ENCODE data around the gene ZBTB33. TPM values are rescaled to one million over a fixed set of nuclear protein-coding genes. Genes with fewer than 3 reads are reported as not detected.
A peak's percentile ranks its signal among the peaks of the same experiment; 100 is the strongest.

ZBTB33 gene
- total RNA-seq, 1 experiment from 2014 or later = 6.1 TPM

- DNase-seq (ENCODE audit: low spot score) = no peak
Observed at GRCh38 chrX:120264341-120264740, 13.7 kb downstream of the ZBTB33 start.

GRCh38 chrX:120269373-120270035, 18.9 kb downstream of the ZBTB33 start:
- DNase-seq (ENCODE audit: low spot score) = no peak

- no peak for DNase-seq (ENCODE audit: low spot score)
Observed at GRCh38 chrX:120270567-120270966, 20.0 kb downstream of the ZBTB33 start.

- DNase-seq (ENCODE audit: low spot score) = no peak
Observed at GRCh38 chrX:120271218-120271617, 20.6 kb downstream of the ZBTB33 start.

GRCh38 chrX:120274145-120274544, 23.5 kb downstream of the ZBTB33 start:
- no peak for DNase-seq (ENCODE audit: low spot score)

GRCh38 chrX:120274958-120275357, 24.3 kb downstream of the ZBTB33 start:
- no peak for DNase-seq (ENCODE audit: low spot score)

GRCh38 chrX:120281021-120281624, 30.5 kb downstream of the ZBTB33 start:
- DNase-seq (ENCODE audit: low spot score) = no peak

GRCh38 chrX:120281761-120282160, 31.1 kb downstream of the ZBTB33 start:
- no peak for DNase-seq (ENCODE audit: low spot score)

GRCh38 chrX:120282697-120283096, 32.1 kb downstream of the ZBTB33 start:
- DNase-seq (ENCODE audit: low spot score) = no peak

GRCh38 chrX:120286733-120287512, 36.3 kb downstream of the ZBTB33 start:
- no peak for DNase-seq (ENCODE audit: low spot score)

- no peak for DNase-seq (ENCODE audit: low spot score)
Observed at GRCh38 chrX:120287513-120288112, 37.0 kb downstream of the ZBTB33 start.

GRCh38 chrX:120290107-120290506, 39.5 kb downstream of the ZBTB33 start:
- no peak for DNase-seq (ENCODE audit: low spot score)

GRCh38 chrX:120291211-120291610, 40.6 kb downstream of the ZBTB33 start:
- no peak for DNase-seq (ENCODE audit: low spot score)

- DNase-seq (ENCODE audit: low spot score) = no peak
Observed at GRCh38 chrX:120293015-120293414, 42.4 kb downstream of the ZBTB33 start.

GRCh38 chrX:120294651-120295050, 44.0 kb downstream of the ZBTB33 start:
- DNase-seq (ENCODE audit: low spot score) = no peak

GRCh38 chrX:120297923-120298322, 47.3 kb downstream of the ZBTB33 start:
- DNase-seq (ENCODE audit: low spot score) = no peak

GRCh38 chrX:120299928-120300327, 49.3 kb downstream of the ZBTB33 start:
- DNase-seq (ENCODE audit: low spot score) = peak; percentile 12

- DNase-seq (ENCODE audit: low spot score) = no peak
Observed at GRCh38 chrX:120301497-120301896, 50.9 kb downstream of the ZBTB33 start.

GRCh38 chrX:120301960-120302359, 51.3 kb downstream of the ZBTB33 start:
- no peak for DNase-seq (ENCODE audit: low spot score)

GRCh38 chrX:120302434-120302833, 51.8 kb downstream of the ZBTB33 start:
- no peak for DNase-seq (ENCODE audit: low spot score)

- no peak for DNase-seq (ENCODE audit: low spot score)
Observed at GRCh38 chrX:120304256-120304655, 53.6 kb downstream of the ZBTB33 start.

GRCh38 chrX:120305531-120306141, 55.0 kb downstream of the ZBTB33 start:
- no peak for DNase-seq (ENCODE audit: low spot score)

All from HT-29 (cell line).